BJ (cell line): ENCODE results near the gene BRINP3. TPM values are rescaled to one million over a fixed set of nuclear protein-coding genes. Genes with fewer than 3 reads are reported as not detected.

Experiments
- CTCF ChIA-PET: fragments of 350-600 bp; formaldehyde crosslinking; extraction: SDS; loops from one replicate; lab custom pipeline; 2021; ENCODE audit warnings: antibody characterized with exemption, inconsistent platforms; lab: Yijun Ruan, JAX
- POLR2A ChIA-PET: fragments of 300-600 bp; sonication (Branson Sonifier 250); formaldehyde crosslinking; extraction: SDS; loops from one replicate; lab custom pipeline; 2021; ENCODE audit warnings: antibody characterized with exemption; lab: Charles Lee
- DNase-seq: peaks from one replicate; pipeline ENCODE4 v3.0.0-alpha.2; 2011; ENCODE audit warnings: low read depth
- H3K27me3 ChIP-seq: 2 replicates; pipeline ENCODE4 v1.6.0; 2011; ENCODE audit warnings: low read length; ENCODE audit not compliant: control insufficient read depth, insufficient read depth
- H3K36me3 ChIP-seq: 2 replicates; pipeline ENCODE4 v1.5.1; 2011; ENCODE audit warnings: low read length; ENCODE audit not compliant: control insufficient read depth, insufficient read depth
- H3K4me3 ChIP-seq: 2 replicates; pipeline ENCODE4 v1.5.1; 2011; ENCODE audit warnings: low read depth, mild to moderate bottlenecking, control low read depth, low read length
- CTCF ChIP-seq: IDR thresholded peaks from 2 replicates; pipeline ENCODE4 v1.5.1; 2011; ENCODE audit warnings: low read depth, mild to moderate bottlenecking, control low read depth, inconsistent platforms, low read length, moderate library complexity; ENCODE audit not compliant: insufficient read depth
- polyA plus RNA-seq: library from polyadenylated mRNA; depleted of rRNA; stranded (reverse); fragments of >200 nt; gene quantifications from 2 replicates; pipeline ENCODE4 v1.2.3, GENCODE V29; 2011

The BRINP3 gene
- polyA plus RNA-seq, 1 experiment = not detected

GRCh38 chr1:190250368-190250767, 227.3 kb downstream of the BRINP3 start:
- ChIA-PET CTCF (no interaction called here), POLR2A (no interaction called here)

DNA sequence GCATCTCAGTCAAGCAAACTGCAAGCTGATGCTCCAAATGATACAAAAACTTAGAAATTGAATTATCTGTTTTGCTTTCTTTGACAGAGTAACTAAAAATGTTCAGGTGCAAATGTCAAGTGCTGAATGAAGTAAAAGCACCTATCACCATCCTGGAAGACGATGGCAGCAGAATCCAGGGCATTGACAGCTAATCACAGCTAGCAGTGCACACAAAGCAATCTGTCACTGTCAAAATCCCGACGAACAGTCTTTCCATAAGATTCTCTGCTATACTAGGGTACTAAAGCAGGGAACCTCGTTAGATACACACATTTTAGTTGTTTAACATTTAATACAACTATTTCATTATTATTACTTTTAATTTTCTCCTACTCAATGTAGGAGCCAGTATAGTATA, 233.3 kb downstream of the BRINP3 start:
- H3K27me3 ChIP-seq = no peaks in the 10 kb centered on the region
- no peak for TF ChIP-seq CTCF
- DNase-seq = no peak
- H3K36me3 ChIP-seq = no peaks in the 10 kb centered on the region
- ChIA-PET POLR2A (no interaction called here), CTCF (no interaction called here)
- no peak overlapping the region for H3K4me3 ChIP-seq

More at GRCh38 chr1:190250368-190250767, 227.3 kb downstream of the BRINP3 start:
- Histone ChIP-seq H3K4me3 (no peak overlapping the region), H3K36me3 (no peaks in the 10 kb centered on the region), H3K27me3 (no peaks in the 10 kb centered on the region)
- no peak for TF ChIP-seq CTCF
- DNase-seq = no peak

GRCh38 chr1:190243056-190243455, 234.6 kb downstream of the BRINP3 start:
- POLR2A ChIA-PET = no interaction called here
- Histone ChIP-seq H3K36me3 (no peaks in the 10 kb centered on the region), H3K4me3 (no peak overlapping the region), H3K27me3 (no peaks in the 10 kb centered on the region)
- no peak for DNase-seq
- no peak for TF ChIP-seq CTCF
- CTCF ChIA-PET = no interaction called here

- Histone ChIP-seq H3K27me3 (no peaks in the 10 kb centered on the region), H3K36me3 (no peaks in the 10 kb centered on the region), H3K4me3 (no peak overlapping the region)
- DNase-seq = no peak
- ChIA-PET CTCF (no interaction called here), POLR2A (no interaction called here)
- no peak for TF ChIP-seq CTCF
Observed at GRCh38 chr1:190226006-190226405, 251.7 kb downstream of the BRINP3 start.

GRCh38 chr1:190212450-190212849, 265.2 kb downstream of the BRINP3 start:
- H3K36me3 ChIP-seq = no peaks in the 10 kb centered on the region
- H3K4me3 ChIP-seq = no peak overlapping the region
- DNase-seq = no peak
- no peaks in the 10 kb centered on the region for H3K27me3 ChIP-seq
- POLR2A ChIA-PET = no interaction called here
- CTCF ChIA-PET = interaction anchor here (0.6 to 1.3 kb wide), 2 partner anchors 9 to 11 kb away, joined by 3 to 4 read pairs; no protein-coding TSS in a partner anchor
- TF ChIP-seq CTCF = no peak
